ENCODE data around the gene LGR4.

Gene LGR4

DNA sequence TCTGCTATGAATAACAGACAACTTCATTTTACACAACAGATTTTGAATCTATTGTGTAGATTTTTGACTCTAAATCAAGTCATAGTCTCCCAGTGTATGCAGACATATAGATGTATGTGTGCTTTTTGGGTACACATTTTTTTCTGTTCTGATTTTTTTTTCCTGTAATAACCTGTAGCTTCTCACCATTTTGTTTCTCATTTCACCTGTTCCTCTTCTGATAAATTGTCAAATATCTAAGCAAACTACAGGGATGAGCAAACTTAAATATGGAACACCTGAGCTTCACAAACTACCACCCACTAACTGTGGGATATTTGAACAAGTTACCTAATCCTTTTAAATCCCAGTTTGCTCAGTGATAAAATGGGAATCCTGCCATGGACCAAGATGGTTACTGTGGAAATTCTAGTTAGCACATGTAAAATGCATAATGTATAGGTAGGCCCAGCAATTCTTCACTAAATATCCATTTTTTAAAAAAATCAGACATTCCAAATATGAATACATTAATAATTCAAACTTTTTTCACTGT, 15.7 kb downstream of the LGR4 start:
- TF ChIP-seq GATA2 (IDR thresholded peaks at IDR 0.05; ENCODE audit: low read depth, low read length) (no peak), GATA3 (IDR thresholded peaks at IDR 0.05; ENCODE audit: low read depth, low read length) (no peak)

GRCh38 chr11:27456140-27456794, 16.3 kb downstream of the LGR4 start:
- TF ChIP-seq GATA3 (IDR thresholded peaks at IDR 0.05; ENCODE audit: low read depth, low read length) (no peak), GATA2 (IDR thresholded peaks at IDR 0.05; ENCODE audit: low read depth, low read length) (no peak)

GRCh38 chr11:27455667-27456066, 16.9 kb downstream of the LGR4 start:
- TF ChIP-seq GATA3 (IDR thresholded peaks at IDR 0.05; ENCODE audit: low read depth, low read length) (no peak), GATA2 (IDR thresholded peaks at IDR 0.05; ENCODE audit: low read depth, low read length) (no peak)

GRCh38 chr11:27453701-27454100, 18.9 kb downstream of the LGR4 start:
- TF ChIP-seq GATA3 (IDR thresholded peaks at IDR 0.05; ENCODE audit: low read depth, low read length) (no peak), GATA2 (IDR thresholded peaks at IDR 0.05; ENCODE audit: low read depth, low read length) (no peak)

DNA sequence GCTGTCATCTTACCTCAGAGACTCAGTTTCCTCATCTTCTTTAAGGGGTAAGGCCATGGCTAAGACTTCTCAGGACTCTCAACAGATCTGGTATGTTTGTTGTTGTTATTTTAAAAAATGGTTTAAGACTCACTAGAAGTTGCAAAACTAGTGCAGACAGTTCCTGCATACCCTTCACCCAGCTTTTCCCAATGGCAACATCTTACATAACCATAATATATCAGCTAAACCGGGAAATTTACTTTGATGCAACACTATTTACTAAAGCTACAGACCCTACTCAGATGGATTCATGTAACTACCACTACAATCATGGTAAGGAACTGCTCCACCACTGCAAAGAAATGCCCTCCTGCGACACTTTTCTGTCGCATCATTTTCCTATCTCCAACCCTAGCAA, 20.4 kb downstream of the LGR4 start:
- TF ChIP-seq GATA3 (IDR thresholded peaks at IDR 0.05; ENCODE audit: low read depth, low read length) (no peak), GATA2 (IDR thresholded peaks at IDR 0.05; ENCODE audit: low read depth, low read length) (no peak)

DNA sequence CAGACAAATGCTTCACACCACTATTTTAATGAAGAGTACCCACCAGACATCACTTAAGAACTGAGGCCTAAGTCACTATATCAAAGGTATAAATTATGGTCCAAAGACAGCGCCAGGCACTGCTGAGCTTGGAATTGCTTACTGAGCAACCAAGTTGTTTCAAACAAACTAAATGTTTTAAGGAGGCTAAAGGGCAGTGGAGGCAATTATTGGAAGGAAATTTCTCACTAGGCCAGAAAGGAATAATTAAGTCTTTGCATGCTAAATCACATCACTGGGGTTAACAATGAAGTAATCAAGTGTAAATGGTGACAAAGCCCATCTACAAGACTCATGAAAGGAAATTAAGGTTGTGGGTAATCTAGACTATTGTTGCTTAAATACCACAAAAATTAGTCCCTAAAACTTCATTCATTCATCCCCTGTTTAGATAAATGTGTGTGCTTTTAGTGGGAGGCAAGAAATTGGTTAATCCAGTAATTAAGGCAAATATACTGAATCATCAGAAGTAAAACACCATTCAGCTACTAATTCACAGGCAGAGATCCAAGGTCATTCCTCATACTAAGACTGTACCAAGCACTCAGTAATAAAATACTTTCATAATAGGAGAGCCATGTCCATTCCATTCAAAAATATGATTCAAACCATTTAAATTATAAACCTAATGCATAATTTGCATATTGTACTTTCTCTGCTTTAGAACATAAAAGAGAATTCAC, 21.2 kb downstream of the LGR4 start:
- TF ChIP-seq GATA2 (IDR thresholded peaks at IDR 0.05; ENCODE audit: low read depth, low read length) (no peak), GATA3 (IDR thresholded peaks at IDR 0.05; ENCODE audit: low read depth, low read length) (no peak)

DNA sequence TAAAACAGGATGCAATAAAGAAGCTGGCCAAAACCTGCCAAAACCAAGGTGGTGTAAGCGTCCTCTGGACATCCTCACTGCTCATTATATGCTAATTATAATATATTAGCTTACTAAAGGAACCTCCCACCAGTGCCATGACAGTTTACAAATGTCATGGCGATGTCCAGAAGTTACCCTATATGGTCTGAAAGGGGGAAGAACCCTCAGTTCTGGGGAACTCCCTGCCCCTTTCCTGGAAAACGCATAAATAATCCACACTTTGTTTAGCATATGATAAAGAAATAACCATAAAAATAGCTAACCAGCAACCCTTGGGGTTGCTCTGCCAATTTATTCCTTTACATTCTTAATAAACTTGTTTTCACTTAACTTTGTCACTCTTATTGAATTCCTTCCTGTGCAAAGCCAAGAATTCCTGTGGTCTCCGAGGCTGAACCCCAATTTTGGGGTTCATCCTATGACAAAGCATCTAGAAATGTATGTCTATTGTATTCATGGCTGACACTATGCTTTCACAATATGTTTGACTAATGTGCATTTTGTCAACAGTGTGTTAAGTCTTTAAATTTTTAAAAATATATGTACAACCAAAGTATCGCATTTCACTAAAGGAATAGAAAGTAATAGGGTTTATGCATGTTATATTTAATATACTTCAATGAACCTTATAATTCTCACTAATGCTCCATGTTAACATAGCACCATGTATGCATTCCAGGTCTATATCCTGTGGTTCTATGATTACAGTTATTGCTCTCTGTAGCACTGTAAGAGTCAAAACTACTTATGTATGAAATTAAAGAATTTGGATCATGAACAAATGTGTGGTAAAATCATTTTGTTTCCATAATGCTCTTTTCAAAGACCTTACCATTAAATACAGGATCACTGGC, 25.1 kb downstream of the LGR4 start:
- no peak for TF ChIP-seq GATA3 (IDR thresholded peaks at IDR 0.05; ENCODE audit: low read depth, low read length)

- no peak for TF ChIP-seq GATA3 (IDR thresholded peaks at IDR 0.05; ENCODE audit: low read depth, low read length)
- TF ChIP-seq GATA2 (IDR thresholded peaks at IDR 0.05; ENCODE audit: low read depth, low read length), result no peak
These were observed 27.0 kb downstream of the LGR4 start for GRCh38 chr11:27445625-27446024.

- TF ChIP-seq GATA2 (IDR thresholded peaks at IDR 0.05; ENCODE audit: low read depth, low read length) (no peak), GATA3 (IDR thresholded peaks at IDR 0.05; ENCODE audit: low read depth, low read length) (no peak)
These were observed 27.8 kb downstream of the LGR4 start for GRCh38 chr11:27444801-27445215.

- TF ChIP-seq GATA2 (IDR thresholded peaks at IDR 0.05; ENCODE audit: low read depth, low read length), result no peak
- no peak for TF ChIP-seq GATA3 (IDR thresholded peaks at IDR 0.05; ENCODE audit: low read depth, low read length)
These were observed 28.7 kb downstream of the LGR4 start for GRCh38 chr11:27443746-27444507.

DNA sequence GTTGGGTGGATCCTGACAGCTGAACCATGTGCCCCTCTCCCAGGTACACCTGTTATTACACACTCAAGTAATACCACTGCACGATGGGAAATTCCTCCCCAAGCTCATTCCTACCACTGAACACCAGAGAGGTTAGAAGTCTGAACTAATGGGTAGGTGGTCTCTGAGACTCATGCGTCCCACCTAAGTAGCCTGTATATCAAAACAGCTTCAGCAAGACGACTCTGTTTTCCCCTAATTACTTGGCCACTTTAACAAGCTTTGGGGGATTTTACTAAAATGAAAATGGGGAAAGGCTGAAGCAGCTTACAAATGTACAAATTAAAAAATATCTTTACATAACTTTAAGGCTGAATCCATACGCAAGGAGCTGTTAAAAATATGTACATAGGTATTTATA, 29.4 kb downstream of the LGR4 start:
- TF ChIP-seq GATA2 (IDR thresholded peaks at IDR 0.05; ENCODE audit: low read depth, low read length) (no peak), GATA3 (IDR thresholded peaks at IDR 0.05; ENCODE audit: low read depth, low read length) (no peak)

GRCh38 chr11:27440090-27440489, 32.5 kb downstream of the LGR4 start:
- TF ChIP-seq GATA2 (IDR thresholded peaks at IDR 0.05; ENCODE audit: low read depth, low read length), result no peak
- no peak for TF ChIP-seq GATA3 (IDR thresholded peaks at IDR 0.05; ENCODE audit: low read depth, low read length)

DNA sequence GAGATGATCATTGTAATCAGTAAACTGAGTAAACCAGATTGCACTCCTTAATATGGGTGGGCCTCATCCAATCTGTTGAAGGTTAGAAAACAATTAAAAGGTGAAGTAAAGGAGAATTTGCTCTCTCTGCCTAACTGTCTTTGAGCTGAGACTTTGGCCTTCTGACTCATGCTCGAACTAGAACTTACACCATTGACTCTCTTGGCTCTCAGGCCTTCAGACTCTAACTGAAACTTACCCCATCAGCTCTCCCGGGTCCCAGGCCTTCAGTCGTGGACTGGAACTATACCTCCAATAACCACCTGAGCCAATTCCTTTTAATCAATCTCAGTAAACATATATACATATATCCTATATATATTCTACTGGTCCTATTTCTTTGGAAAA, 34.0 kb downstream of the LGR4 start:
- TF ChIP-seq GATA3 (IDR thresholded peaks at IDR 0.05; ENCODE audit: low read depth, low read length) (no peak), GATA2 (IDR thresholded peaks at IDR 0.05; ENCODE audit: low read depth, low read length) (no peak)
